NCI-H146 treated with DMSO at 0.1 percent for 48 hours (cell line): Measurements from ENCODE around the gene OSBP2.

ENCODE experiments used
- DNase-seq: peaks from one replicate; lab custom pipeline; 2025; ENCODE audit not compliant: unreplicated experiment; lab: John Stamatoyannopoulos, UW

OSBP2 gene

DNA sequence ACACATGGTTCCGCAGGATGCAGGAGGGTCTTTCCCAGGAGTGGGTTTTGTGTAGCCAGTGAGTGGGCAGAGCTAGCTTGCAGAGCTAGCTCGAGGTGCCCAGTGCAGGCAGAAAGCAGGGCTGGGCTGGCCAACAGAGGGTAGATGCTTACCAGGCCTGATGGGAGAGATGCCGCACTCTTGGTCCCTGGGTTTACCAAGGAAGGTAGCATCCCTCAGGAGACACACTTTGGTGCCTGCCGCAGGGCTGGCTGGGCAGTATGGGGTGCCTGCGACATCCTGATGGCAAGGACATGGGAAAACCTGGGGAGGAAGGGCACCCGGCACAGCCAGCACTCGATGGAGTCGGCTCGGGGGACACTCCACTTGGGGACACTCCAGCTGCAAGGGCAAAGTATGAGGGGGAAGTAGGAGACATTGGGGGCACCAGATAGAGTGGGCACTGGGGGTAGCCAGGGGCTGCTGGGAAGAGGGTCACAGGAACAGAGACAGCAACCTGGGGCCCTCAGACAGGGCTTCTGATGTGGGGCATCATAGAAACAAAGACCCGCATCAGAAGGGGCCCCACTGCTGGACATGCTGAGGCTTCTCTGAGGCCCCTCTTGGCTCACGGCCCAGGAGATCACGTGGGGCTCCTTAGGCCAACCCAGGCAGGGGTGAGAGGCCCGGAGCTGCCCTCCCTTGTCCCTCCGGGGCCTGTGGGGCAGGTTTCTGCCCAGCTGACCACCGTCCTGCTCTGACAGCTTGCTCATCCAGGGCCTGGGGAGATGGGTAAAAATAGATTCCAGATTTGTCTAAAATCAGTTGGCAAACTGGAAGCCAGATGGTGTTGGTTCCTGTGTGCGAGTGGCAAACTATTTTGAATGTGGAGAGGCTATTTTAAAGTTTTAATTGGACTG is 184.1 kb downstream of the OSBP2 start:
- no peak for DNase-seq

DNA sequence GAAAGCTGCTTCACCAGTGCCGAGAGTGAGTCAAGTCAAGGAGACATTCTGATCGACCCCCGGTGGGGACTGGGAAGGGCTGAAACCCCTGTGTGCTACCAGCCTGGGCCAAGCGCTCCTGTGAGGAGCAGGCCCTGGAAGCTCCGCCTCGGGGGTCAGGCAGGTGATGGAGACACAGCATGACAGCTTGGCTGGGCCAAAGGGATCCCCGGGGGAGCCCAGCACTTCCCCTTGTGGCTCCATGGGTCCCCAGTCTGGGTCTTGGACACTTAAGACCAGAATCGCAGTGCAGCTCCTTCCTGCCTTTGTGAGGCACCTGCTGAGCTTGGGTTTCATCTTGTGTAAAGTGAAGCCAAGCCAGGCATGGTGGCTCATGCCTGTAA is 184.7 kb downstream of the OSBP2 start:
- no peak for DNase-seq

DNA sequence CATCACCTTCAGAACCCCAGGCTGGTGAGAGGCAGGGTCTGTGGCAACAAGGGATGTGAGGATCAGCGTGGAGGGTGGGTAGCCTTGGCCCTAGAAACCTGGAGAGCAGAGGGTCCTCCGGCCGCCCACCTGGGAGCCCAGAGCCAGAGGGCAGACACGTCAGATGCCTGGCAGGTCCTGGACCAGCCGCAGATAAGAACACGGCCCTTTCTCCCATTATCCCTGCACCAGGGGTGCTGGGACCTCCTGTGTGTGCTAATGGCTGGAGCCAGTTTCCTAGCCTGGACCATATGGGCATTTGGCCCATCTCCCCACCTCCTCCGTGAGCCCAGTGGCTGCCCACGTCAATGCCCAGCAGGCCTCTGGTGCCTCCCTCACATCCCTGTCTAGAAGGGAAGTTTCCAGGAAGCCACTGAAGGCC is 185.5 kb downstream of the OSBP2 start:
- no peak for DNase-seq

DNA sequence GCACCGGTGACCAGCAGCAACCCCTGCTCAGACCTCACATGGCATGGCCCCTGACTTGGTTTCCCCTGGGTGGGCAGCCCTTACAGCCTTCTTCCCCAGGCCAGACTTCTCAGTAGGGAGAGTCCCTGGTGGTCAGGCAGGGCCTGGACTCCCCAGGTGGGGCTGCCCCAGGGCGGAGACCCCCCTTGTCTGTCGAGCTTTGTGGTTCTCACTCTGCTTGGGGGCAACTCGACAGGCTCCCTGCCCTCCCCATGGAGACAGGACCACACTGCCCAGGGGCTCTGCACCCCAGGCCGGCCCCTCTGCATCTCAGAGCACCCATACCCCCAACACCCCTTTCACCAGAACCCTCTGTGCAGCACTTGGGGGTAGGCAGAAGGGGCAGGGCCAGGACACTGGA is 186.2 kb downstream of the OSBP2 start:
- DNase-seq: no peak

DNA sequence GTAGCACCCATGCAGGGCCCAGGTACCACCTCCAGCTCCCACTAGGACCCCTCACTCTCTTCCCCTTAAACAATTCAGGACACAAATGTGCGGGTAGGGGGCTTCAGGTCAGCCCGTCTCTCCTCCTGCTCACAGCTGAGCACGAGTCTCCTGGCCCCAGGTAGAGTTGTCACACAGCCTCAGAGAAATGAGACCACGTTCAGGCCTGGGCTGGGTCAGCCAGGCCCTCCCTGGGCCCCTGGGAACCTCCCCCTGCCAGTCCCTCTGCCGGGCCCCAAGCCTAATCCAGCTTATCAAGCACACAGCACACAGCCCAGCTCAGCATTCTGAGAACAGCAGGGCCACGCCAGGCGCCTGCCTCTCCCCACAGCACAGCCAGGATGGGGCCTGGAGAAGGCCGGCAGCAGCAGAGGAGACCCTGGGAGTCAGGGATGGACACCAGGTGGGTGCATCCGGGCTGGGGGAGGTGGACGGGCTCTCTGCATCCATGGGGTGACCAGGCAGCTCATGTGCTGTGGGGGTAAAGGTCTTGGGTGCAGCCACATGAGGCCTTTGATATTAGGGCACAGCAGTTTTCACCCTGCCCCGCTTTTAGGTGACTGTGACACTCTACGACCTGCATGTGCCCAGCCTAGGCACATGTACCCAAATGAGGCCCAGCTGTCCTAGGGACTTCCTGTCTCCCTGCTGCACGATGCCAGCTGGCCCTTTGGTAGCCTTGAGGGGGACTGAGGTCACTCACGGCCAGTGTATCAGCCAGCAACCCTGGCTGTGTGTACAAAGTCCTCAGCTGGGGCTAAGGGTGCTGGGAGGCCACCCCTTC is 186.9 kb downstream of the OSBP2 start:
- no peak for DNase-seq

DNA sequence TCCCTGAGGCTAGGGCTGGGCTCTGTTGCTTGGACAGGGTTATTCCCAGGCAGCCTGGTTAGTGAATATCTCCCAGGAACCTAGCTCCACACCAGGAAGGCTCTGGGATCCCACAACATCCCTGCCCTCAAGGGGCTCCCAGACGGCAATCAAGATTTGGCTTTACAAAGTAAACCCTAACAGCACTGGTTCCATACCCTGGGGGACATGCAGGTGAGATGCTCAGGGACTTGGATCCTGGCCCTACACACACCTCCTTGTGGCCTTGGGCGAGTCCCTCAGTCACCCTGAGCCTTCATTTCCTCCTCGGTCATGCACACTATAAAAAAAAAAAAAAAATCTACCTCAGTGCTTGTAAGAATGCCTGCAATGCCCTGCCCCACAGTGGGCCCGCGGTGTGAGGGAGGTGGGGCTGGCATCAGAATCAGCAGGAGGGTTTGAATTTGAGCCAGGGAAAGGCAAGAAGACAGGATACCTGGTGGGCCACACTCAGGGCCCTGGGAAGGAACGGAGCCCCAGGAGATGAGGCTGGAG is 187.6 kb downstream of the OSBP2 start:
- DNase-seq: no peak

DNA sequence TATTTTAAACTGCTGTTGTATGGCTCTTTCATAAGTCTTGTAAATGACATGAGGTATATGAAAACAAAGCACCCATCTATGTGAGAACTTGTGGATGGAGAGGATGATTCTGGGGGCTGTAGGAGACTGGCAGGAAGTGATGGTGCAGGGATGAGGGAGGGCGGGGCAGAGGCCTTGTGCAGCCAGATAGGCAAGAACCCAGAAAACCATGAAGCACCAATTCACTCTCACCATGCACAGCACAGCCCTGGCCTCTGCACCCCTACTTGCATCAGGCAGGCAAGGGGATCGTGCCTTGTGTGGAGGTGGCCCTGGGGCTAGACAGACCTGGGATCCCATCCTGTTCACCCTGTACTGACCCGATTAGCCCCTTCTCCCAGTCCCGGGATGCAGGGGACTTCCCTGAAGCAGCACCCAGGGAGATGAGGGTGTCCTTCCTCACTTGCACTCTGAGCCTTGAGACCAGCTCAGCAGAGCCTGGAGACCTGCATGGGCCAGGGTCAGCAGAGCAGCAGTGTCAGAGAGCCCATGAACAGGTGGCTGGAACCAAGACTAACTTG is 188.4 kb downstream of the OSBP2 start:
- no peak for DNase-seq

DNA sequence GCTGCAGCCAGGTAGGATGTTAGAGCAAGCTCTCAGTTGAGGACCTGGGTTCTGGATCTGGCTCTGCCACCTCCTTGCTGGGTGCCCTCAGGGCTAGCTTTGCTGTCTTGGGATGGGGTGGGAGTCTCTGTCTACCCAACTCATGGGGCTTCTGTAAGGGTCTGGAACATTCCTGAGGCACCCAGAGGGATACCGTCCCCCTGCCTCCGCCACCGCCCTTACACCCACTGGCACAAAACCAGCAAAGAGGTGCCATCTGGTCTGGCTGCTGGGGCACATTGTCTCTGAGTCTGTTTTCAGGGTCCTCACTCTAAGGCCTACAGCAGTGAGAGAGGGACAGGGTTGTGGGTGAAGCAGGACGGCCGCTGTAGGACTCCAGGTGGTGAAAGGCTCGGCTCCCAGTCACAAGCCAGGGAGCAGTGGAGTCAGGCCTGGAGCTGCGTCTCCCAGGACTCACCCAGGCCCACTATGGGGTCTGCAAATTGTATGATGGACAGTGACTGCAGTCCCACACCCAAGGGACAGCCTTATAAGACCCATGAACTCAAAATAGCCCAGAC is 189.0 kb downstream of the OSBP2 start:
- DNase-seq: no peak

DNA sequence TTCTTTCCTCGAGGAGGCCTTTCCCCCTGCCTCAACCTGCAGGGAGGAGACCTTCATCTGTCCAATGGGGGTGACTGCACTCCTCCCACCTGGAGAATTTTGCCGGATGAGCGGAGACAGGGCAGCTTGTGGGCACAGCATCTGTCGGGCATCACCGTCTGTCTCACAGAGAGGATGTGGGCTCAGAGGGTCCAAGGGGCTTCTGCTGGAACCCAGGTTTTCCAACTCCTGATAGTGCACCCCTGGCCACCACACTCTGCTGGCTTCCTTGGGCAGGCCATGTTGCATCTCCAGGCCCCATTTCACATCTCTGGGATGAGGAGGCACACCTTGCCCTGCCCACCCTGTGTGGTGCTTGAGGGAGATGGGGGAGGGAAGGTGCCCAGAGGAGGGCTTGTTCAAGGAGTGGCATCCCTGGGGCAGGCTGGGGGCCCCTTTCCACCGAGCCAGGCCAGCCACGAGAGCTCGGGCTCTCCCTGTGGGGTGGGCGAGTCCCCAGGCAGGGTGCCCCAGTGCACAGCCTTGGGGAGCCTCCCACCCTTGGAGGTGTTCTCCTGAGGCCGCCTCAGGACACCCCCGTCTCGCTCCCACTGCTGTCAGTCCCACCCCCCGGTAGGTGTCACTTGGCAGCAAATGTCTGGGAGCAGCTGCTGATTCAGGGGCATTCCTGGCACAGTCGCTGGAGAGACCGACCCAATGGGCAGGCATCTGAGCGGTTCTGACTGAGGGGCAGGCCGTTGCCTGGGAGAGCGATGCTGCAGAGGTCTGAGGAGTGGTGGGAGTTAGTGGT is 189.7 kb downstream of the OSBP2 start:
- DNase-seq: no peak

DNA sequence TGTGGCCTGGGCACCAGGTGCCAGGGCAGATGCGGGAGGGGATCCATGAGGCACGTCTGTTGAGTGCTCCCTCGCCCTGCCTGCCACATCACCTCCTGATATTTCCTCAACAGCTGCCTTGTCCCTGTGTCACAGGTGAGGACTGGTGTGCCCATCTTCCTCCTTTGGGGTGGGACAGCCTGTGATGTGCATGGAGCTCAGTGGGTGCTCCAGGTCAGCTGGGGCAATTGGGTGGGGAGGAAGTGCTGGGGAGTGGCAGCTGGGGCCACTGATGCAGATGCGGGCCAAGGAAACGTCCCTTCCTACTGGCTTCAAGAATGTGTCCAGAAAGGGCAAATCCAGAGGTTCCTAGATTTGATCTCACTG is 190.3 kb downstream of the OSBP2 start:
- no peak for DNase-seq

DNA sequence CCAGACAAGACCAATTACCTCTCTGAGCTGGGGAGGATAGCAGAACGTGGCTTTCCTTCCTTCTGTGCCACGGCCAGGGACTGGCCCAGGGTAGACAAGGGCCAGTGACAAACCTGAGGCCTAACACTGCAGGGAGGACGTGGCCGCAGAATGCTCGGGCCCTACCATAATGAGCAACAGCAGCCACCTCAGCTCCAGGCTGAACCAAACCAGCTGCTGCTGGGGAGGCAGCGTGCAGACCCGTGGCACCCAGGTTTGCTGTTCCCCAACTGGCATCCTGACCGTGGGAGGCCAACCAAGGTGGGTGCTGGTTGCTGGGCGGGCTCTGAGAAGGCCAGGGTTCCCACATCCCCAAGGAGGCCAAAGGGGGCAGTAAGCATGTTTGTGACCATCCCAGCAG is 190.9 kb downstream of the OSBP2 start:
- DNase-seq: no peak

DNA sequence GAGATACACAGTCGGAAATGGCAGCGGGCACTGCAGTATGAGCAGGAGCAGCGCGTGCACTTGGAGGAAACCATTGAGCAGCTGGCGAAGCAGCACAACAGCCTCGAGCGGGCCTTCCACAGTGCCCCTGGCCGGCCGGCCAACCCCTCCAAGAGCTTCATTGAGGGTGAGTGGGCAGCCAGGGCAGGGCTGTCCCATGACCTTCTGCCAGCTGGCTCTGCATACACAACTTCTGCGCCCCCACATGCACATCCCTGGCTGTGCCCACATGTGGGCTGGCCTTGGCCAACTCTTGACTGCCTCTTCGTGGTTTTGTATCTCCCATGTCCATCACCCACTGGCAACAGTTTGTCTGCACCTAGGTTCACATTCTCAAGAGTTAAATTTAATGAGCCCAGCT is 192.8 kb downstream of the OSBP2 start:
- no peak for DNase-seq

DNA sequence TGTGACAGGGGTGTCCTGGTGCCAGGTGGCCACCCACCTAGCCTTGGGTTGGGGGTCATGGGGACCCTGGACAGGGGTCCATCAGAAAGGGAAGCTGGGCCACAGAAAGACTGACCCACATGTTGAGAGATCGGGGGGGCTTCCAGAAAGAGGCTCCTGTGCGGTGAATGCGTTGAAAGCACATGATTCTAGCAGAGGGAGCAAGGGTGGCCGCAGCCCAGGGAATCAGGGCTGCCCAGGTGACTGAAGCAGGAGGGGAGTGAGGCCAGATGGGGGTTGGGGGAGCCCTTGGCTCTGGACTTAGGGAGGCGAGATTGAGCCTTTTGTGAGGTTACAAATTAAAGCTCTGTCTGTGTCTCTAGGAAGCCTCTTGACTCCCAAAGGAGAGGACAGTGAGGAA is 193.2 kb downstream of the OSBP2 start:
- DNase-seq: no peak

DNA sequence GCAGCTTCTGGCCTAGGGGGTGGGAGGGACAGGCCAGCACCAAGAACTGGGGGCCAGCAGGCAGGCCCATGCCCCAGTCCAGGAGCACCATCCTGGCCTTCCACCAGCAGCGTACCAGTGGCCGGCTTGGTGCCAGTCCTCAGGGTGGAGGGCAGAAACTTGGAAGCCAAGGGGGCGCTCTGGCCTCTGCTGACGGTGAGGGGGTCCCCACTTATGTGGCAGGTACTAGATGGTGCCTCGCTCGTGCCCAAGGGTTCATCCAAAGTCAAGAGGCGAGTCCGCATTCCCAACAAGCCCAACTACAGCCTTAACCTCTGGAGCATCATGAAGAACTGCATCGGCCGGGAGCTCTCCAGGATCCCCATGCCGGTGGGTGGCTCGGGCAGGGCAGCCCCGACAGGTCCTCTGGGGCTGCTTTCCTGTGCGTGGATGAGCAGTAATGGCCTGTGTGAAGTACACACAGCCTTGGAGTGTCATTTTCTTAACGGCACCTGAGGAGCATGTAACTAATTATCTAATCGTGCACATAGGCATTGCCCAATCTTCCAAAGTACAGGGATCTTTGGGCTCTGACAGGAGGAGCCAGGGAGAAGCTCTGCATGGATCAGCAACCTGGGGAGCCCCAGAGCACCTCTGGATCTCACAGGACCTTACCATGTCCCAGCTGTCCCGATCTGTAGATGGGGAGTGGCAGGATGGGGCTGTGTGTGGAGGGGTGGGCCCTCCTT is 194.8 kb downstream of the OSBP2 start:
- no peak for DNase-seq

DNA sequence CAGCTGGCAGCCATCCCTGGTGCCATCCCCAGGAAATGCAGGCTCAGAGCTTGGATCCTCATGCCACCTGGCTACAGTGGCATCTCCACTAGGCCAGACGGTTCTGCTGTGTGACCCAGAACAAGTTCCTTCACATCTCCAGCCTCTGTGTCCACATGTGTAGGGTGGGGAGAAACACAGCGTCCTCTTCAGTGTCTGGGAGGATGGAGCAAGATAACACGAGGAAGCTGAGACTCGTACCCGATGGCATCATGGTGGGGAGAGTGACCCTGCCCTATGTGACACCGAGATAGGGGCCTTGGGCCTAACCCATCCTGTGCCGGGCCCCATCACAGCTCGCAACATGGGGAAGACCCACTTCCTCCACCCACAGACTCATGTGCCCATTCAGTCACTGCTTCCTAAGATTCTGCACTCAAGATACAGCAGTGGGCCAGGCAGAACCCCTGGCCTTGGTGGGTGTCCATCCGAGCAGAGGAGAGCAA is 195.4 kb downstream of the OSBP2 start:
- DNase-seq: no peak

DNA sequence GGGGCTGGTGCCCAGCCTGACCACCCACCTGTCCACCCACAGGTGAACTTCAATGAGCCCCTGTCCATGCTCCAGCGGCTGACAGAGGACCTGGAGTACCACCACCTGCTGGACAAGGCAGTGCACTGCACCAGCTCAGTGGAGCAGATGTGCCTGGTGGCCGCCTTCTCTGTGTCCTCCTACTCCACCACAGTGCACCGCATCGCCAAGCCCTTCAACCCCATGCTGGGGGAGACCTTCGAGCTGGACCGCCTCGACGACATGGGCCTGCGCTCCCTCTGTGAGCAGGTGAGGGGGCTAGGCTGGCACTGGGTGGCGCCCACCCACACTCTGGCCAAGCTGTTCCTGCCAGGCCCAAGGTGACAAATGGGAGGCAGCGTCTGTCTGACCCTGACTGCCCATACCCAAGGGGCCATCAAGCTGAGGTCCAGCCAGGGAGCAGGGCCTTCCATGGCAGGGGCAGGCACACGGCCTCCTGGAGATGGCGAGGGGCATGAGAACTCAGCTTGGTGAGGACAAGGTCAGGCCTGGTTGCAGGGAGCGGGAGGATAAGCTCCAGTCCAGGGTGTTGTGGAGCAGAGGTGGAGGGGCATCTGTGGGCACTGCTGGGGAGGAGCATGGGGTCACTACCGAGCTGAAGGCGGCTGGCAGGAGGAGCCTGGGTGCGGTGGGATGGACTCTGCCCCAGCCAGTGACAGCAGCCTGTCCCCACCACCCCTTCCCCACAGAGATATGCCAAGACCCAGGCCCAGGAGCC is 196.2 kb downstream of the OSBP2 start:
- no peak for DNase-seq

DNA sequence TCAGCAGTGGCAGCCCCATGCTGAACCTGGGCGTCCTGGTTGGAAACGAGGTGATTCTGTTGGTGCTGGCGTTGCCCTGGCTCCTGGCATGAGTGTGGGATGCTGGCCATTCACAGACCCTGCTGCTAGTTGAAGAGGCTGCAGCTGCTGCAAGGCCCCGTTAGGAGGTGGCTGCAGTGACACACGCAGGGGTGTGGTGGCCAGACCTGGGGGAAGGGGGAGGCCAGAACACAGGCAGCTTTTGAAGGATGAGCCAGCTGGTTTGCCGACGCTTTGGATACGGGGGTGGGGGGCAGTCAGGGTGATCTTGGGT is 196.7 kb downstream of the OSBP2 start:
- no peak for DNase-seq

DNA sequence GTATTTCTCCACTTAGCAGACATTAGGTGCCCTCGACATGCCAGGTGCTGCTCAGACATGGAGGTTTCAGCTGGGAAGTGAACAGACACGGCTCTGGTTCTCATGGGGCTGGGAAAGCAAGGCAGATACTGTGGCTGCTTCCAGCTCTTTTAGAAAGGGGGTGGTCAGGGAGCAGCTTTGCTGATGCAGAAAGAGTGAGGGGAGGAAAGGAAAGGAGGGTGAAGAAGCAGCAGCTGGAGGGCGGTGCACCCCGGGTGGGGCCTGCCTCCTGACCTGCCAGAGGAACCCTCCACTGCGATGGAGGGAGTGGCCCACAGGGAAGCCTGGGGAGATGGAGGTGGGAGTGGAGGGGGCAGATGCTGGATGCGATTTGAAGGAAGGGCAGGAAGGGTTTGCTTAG is 197.1 kb downstream of the OSBP2 start:
- DNase-seq: no peak

DNA sequence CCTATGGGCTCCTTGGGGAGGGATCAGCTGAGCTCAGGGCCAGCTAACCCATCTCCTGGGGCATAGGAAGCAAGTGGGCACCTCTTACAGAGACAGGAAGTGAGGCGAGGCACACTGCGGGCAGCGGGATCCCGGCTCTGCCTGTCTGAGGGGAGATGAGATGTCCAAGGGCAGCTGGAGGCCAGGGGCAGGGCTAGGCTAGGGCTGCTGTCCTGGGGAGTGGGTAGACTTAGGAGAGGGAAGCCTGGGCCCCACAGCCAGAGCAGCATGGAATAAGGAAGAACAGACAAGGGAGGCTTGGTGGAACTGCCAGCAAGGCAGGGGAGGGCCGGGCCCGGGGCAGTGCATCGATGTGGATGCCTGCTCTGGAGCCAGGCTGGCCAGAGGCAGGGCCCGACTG is 197.6 kb downstream of the OSBP2 start:
- DNase-seq: no peak
